ENCODE measurements around the gene SERPINE1. TPM values are rescaled to one million over a fixed set of nuclear protein-coding genes. Genes with fewer than 3 reads are reported as not detected.

The SERPINE1 gene
- total RNA-seq, 1 experiment from 2014 or later: 119 TPM

DNA sequence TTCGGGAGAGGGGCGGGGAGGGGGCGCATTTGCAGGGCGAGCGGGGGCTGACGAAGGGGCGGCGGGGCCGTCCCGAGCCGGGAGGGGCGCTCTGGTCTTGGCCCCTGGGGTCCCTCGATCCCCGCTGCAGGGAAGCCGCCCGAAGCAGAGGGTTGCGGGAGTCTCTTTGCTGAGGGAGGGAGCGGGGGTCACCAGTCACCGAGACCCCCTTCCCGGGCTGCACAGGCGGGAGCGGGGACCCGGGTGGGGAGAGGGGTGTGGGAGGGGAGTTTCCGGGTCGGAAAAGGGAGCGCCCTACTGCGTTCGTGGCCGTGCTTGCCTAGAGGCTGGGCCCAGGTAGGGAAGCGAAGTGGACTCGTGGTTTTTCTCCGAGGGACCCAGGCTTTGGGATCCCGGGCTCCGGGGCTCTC is 27.8 kb downstream of the SERPINE1 start:
- DNase-seq (ENCODE audit: low read depth): peak; percentile 27

DNA sequence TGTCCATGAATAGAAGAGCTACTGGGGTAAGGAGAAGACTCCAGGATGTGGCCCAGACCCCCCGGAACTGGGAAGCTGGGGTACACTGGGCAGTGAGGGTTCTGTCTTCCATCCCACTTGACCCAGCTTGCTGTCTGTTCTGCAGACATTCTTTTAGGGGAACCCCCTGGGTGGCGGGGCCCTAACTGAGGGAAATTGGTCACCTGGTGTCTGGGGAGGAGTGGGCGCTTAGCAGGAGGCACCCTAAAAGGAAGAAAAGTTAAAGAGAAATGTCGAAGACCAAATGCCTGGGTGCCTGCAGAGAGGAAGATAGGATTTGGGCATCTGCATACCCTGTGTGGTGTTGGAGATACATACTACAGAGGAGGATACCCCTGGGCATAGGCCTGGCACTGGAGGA is 28.4 kb downstream of the SERPINE1 start:
- DNase-seq (ENCODE audit: low read depth): no peak

DNA sequence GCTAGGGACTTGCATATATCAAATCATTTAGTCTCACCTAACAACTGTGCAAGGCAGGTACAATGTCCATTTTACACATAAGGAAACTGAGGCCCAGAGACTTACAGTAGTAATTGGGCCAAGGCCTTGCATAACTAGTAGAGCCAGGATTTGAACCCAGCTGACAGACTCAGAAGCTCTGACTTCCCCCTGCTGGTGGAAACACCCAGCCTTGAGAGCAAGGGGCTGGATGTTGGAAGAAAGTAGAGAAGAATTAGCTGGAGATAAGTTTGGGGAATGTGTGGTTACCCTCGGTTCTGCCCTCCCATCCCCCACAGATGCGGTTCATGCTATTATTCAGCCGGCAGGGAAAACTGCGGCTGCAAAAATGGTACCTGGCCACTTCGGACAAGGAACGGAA is 29.4 kb downstream of the SERPINE1 start:
- no peak for DNase-seq (ENCODE audit: low read depth)

DNA sequence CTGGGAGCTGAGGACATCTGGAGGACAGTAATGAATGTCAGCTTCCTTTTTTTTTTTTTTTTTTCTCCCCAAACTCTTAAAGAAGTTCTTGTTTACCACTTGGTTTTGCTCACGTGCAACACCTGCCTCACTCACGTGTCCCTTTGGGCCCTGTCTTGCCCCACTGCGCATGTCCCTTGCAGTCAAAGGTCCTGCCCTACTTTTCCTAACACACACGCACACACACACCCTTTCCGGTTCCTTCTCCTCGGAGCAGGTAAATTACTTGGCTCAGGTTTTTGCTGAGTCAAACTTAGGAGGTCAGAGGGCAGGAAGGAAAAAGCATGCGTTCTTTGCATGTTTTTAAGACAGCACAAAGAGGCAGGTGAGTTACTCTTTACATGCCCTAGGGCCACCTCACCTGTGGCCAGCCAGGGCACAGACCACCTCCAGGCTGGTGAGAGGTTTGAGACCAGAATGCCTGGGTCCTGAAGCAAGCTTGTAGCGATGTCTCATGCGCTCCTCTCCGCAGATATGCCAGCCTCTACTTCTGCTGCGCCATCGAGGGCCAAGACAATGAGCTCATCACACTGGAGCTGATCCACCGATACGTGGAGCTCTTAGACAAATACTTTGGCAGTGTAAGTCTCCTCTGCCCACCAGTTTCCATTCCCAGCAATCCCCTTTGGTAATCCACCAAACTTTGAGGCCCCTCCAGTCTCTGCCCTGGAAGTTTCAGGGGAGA is 30.1 kb downstream of the SERPINE1 start:
- no peak for DNase-seq (ENCODE audit: low read depth)

DNA sequence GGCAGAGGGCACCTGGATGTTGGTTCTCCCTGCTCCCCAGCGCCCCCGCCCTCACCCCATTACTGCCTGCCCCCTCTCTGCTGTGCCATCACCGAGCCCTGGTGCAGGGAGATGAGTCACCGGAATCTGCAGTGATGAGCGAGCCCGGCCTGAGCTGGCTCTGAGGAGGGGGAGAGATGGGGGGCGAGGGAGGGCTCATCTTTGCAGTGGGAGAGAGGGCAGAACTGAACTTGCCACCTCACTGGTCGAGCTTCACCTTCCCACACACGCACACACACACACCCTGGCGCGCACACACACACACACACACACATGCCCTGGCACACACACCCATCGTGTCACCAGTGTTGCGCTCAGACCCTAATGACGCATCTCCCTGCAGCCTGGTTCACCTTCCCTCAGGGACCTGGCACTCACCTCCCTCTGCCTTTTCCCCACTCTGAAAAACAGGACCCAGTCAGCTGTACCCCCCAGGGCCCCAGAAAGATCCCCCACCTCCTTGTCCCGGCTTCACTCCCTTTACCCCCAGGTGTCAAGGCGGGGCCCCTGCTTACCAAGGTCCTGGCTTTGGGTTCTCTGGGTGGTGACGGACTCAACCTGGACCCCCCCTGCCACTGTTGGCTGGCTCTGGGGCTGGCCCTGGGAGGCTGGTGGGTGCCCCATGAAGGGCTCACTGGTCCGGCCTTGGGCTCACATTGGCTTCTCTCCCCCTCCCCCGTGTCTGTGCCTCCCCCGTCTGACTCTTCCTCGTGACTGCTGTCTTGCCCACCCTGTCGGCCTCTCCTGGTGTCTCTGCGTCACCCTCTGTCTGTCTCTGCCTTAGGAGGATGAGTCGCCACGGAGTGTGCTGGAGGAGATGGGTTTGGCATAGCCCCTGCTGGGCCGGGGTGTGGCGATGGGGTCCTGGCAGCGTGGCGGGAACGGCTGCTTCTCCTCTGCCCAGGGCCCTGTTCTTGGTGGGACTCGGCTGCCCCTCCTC is 33.1 kb downstream of the SERPINE1 start:
- DNase-seq (ENCODE audit: low read depth): peak; percentile 61

DNA sequence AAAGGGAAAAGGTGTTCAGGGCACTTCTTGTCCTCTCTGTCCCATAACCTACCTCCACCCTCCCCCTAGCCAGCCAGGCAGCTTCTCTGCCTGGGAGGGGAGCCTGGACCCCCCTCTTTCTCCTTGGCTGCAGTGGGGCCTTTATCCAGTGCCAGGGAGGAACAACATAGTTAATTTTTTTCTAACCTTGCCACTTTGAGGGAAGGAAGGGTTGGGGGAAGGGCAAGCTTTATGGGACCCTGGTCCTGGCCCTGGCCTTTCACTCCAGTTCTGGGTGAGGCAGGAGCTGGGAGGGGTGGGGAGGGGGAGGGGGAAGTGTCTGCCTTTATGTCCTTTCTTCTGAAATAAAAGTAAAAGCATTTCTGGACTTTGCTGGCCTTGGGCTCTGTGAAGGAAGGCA is 34.0 kb downstream of the SERPINE1 start:
- DNase-seq (ENCODE audit: low read depth): no peak

DNA sequence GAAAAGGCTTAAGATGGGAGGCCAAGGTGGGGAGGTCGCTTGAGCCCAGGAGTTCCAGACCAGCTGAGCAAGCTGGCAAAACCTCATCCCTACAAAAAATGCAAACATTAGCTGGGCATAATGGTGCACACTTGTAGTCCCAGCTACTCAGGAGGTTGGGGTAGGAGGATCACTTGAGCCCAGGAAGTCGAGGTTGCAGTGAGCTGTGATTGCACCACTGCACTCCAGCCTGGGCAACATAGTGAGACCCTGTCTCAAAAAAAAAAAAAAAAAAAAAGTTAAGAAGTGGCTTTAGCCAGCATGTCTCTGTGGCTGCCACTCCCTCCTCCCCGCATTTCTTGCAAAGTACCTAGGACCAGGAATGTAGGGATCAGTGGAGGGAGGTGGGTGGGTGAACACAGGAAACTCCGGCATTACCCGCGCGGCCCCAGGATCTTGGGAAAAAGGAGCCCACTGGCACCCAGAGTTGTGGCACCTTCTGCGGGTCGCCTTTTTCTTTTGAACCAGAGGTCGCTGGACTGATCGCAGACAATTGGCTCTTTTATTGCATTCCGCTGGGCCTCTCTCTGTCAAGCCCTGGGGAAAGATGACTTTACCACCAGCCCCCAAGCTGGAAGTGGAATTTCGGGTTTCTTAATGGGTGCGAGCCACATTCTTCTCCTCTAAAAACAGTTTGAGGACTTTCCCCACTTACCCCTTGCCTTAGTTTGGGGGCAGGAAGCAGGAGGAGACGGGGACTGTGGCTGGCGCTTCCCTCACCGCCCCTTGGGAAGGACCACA is 35.0 kb downstream of the SERPINE1 start:
- no peak for DNase-seq (ENCODE audit: low read depth)

DNA sequence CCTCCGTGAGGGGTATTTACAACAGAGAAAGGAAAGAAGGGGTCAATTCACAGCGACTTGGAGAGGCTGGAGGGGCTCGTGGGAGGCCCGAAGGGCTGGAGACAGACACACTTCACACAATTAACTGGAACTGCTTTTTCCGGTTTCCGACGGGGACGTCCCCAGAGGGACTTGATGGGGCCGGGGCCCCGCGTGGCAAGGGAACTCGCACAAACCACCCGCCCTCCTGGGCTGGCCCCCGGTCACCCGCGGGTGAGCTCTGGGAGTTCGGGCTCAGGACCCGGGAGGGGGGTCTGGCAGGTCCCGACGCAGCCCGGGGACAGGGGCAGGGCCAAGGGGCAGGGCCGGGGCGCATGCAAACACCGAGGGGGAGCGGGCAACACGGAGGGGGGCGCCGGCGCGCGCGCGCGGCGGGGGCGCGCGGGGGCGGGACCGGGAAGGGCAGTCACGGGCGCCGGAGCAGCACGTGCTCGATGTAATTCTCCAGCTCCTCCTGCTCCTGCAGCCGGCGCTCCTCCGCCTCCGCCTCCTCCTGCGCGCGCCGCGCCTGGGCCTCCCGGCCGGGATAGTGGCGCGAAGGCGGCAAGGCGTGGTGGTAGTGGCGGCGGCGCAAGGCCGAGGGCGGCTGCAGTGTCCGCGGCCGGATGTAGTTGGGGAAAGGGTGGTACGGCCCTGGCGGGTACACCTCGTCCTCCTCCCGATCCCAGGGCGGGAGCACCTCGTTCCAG is 35.8 kb downstream of the SERPINE1 start:
- peak; percentile 63 for DNase-seq (ENCODE audit: low read depth)

DNA sequence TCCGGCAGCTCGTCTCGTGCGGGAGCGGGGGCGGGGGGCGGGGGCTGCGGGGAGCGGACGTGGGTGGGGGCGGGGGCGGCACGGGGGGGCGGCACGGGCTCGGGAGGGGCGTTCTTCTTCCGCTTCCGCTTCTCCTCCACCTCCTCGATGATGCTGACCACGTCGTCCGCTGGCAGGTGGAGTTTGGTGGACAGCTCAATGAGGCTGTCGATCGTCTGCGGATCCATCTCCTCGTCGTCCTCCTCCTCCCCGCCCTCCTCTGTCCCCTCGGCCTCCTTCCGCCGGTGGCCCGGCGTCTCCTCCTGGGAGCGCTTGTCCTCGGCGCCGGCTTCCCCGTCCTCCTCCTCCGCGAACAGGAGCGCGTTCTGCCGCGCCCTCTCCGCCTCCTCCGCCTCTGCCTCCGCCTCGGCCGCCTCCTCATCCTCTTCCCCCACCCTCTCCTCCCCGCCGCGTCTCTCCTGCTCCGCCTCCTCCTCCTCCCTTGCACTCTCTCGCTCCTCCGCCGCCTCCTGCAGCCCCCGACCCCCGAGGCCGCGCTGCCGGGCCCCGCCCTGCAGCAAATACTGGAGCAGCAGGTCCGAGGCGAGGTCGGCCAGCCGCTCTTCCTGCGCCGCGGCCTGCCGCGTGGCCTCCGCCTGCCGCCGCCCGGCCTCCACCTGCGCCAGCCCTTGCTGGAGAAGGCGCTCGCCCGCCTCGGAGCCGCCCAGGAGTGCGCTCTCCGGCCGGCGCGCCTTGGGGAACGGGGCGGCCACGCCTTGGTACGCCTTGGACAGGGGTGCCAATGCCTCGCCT is 36.6 kb downstream of the SERPINE1 start:
- DNase-seq (ENCODE audit: low read depth): peak; percentile 53

DNA sequence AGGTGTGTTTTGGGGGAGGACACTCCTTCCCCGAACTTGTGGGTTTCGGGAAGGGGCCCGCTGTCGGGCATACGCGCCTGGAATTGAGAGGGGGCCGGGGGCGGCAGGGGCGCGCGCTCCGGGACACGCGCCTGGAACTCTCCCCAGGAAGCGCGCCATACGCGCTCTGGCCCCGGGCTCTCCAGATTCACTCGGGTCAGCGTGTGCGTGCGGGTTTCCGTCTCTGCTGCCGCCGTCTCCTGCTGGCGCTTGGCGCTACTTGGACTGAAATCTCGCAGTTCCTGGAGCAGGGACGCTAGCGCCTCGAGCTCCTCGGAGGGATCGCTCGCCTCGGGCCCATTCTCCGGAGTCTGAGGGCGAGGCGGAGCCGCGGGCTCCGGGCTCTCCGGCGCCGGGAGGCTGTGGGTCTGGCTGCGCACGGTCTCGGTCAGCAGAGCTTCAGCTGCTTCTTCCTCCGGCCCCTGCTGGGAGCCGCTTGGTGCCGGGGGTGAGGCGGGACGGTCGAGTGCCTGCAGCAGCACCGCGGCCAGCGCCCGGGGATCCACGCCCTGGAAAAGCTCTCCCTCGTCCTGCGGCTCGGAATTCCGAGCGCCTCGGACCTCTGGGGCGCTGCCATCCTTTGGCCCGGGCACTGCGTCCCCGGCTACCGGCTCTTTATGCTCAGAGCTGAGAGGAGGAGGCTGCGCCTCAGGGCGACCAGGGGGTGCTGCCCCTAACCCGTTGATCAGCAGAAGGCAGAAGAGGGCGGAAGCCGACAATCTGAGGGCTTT is 37.4 kb downstream of the SERPINE1 start:
- DNase-seq (ENCODE audit: low read depth): peak; percentile 63

DNA sequence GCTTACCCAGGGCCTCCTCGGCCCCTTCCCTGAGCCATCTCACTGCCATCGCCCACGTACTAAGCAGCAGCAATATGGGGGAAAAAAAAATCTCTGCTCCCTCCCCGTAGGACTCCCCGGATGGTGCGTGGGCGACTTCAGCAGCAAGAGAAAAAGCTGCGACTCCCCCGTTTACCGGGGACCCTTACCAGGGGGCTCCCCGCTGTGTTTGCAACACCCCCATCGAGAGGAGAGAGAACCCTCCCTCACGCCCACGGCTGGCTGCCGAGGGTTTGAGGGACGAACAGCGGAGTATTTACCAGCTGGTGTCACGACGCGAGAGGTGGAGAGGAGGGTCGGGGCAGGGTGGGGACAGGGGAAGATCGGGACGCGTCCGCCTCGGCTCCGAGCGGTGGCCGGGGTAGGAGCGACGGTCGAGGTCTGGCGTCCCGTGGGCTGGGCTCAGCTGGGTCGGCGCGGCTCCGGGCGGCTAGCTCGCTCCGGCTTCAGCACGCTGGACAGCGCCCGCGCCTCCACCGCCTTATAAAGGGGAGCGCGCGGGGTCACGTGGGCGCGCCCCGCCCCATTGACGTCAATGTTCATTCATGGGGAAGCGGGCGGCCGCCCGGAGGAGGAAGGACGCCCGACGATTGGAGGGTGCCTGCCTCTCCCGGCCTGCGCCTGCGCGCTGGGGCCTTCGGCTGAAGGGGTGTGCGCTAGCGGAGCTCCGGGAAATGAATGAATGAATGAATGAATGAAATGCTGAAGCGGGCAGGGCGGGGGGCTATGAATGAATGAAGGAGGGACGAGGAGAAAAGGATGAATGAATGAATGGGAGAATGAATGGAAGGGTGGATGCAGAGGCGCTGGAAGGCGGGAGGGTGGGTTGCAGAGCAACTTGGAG is 38.4 kb downstream of the SERPINE1 start, which contains the start of gene VGF:
TSS of gene VGF (minus strand) at position 495 of the 883 bp plus-strand sequence. CDS start 726 bp downstream, outside the sequence.
- peak; percentile 93 for DNase-seq (ENCODE audit: low read depth)

DNA sequence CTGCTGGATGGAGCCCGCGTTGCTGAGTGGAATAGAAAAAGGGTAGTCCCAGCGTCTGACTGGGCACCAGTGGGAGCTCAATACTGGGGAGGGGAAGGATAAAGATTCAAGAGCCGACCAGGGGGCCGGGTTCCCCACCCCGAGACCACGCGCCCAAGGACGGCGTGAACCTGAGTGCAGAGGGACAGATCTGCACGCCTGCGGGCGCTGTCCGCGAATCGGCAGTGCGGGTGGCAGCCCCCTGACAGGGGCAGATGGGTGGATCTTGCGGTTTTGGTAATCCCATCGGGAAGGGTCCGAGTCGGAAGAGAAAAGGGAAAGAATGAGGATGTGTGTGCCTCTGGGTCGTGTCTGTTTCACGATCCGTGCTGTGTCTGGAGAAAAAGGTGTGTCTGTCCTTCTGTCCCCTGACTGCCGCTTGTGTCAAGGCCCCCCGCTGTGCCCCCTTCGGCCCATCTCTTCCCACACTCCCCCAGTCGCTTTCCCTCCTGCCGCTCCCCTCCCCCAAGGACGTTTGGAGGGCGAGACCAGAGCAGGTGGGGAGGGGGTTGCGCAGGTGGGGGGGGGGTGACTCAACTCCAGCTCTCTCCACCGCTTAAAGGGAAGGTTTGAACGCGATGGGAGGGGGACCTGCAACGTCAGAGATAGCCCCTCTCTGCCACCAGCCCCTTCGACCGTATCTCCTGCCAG is 39.2 kb downstream of the SERPINE1 start:
- DNase-seq (ENCODE audit: low read depth): no peak

DNA sequence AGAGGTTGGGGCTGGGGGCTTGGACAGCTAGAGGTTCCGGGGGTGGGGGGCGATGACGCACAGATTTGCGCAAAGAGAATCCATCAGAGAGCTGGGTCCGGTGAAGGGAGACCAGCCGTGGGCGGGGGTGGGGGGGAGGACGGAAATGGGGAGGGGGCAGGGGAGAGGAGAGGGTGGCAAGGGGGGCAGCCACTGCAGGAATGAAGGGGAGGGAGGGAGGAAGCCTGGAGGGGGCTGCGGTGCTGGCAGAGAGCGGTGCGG is 39.7 kb downstream of the SERPINE1 start:
- no peak for DNase-seq (ENCODE audit: low read depth)

DNA sequence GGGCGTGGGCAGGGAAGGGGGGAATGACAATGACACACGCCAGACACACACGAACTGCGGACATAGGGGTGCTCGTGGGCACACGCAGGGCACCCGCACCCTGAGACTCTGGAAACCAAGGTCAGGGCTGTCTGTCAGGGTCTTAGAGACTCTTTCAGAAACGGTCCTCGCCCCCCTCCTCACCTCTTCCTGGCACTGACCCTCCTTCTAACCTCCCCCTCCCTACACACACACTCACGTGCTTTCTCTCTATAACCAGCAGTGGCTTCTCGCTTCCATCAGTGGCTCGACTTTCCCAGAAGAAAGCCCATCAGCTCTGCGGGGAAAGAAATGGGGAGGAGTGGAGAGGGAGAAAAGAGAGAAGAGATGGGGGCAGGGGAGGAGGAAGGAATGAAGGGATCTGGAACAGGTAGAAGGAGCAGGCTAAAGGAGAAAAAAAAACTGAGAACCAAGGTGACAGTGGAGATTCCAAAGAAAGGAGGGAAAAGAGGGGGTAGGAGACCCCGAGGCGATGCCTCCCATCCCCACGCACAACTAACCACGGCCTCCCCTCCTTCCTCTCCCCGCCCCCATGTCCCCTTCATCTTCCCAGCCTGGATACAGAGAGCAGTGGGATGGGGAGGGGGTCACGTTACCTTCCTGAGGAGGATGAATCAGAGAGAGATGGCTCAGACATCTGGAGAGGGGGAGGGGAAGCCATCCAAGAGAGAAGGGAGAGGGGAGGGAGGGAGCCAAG is 40.2 kb downstream of the SERPINE1 start:
- peak; percentile 36 for DNase-seq (ENCODE audit: low read depth)

DNA sequence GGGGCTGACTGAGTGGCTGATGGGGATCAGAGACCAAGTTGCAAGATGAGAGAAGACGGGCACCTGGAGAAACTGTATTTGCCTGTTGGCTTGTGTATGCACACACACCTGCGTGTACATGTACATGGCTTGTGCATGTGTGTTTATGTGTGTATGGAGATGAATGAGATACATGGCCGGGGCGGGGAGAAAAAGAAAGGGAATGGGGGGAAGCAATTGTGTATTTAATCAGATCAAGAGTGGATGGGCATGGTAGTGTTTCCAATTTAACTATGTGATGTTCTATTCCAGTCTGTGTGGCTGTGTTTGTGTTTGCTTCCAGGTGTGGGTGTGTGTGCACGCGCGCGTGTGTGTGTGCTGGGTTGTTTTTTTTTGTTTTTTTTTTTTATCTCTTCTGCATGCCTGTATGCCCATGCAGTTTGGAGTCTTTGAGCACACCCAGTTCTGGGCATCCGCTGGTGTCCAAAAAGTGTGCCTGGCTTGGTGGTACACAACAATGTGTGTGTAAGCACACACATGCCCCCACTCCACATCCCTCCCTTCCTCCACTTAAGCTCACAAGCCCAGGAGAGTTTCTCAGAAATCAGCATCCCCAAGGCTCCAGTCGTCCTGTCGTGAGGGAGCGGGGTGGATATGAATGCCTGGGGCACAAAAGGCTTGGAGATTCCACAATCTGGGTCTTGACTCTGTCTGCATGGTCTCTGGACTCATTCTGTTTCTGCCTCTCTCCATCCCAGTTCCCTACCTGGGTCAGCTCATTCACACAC is 40.9 kb downstream of the SERPINE1 start:
- peak; percentile 33 for DNase-seq (ENCODE audit: low read depth)

DNA sequence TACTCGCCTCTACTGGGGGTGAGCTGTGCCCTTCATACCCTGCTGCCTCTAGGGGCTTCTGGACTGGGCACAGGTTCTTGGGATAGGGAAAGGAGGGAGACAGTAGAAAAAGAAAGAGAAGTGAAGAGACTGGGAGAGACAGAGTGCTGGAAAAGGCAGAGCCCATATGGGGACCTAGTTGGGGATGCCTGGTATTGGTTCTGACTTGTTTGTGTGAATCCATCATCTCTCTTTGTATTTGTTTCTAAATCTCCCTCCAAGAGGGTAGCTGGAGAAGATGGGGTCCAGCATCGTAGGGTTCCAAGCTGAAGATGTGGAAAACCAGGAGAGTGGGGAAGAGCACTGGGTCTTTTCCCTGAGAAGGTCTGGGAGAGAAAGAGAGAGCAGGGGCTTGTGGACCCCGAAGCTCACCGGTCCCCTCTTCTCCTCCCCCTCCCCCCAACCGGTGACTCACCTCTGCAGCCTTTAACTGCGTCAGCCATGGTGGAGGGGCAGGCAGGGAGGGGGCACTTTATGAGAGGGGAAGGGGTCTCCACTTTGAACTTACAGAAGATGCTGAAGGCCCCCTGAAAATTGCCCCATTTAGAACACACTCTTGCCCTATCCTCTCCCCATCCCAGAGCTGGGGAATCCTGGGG is 41.6 kb downstream of the SERPINE1 start:
- DNase-seq (ENCODE audit: low read depth): peak; percentile 16
